ENCODE data around the gene AATK. TPM values are rescaled to one million over a fixed set of nuclear protein-coding genes. Genes with fewer than 3 reads are reported as not detected.

The AATK gene
- total RNA-seq, 1 donor from 2014 or later, result 0.67 TPM

DNA sequence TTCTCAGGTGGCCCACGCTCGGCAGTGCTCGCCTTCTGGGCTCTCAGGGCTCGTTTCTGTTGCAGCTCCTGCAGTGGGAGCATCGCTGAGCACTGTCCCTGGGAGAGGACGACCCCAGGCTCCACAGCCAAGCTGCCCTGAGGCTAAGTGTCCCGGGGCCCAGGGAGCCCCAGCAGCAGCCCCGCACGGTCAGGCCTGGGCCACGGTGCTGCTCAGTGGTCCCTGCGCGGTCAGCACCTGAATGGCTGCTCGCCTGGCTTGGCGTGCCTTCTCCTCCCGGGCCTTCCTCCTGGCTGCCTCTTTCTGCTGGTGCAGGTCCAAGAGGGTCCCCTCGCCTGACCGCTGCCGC is 33.4 kb upstream of the AATK start:
- Mint-ChIP-seq H3K9me3 (ENCODE audit: low read depth) (no peaks in the 10 kb centered on the region), H3K27me3 (ENCODE audit: low read depth) (no peaks in the 10 kb centered on the region), H3K4me1 (ENCODE audit: low read depth) (no peaks in the 10 kb centered on the region), H3K36me3 (ENCODE audit: low read depth) (peaks cover 2% of the 10 kb centered on the region), H3K4me3 (ENCODE audit: unreplicated experiment) (no peak overlapping the region), H3K27ac (ENCODE audit: unreplicated experiment) (no peak overlapping the region)
- TF ChIP-seq, protein P1, sequence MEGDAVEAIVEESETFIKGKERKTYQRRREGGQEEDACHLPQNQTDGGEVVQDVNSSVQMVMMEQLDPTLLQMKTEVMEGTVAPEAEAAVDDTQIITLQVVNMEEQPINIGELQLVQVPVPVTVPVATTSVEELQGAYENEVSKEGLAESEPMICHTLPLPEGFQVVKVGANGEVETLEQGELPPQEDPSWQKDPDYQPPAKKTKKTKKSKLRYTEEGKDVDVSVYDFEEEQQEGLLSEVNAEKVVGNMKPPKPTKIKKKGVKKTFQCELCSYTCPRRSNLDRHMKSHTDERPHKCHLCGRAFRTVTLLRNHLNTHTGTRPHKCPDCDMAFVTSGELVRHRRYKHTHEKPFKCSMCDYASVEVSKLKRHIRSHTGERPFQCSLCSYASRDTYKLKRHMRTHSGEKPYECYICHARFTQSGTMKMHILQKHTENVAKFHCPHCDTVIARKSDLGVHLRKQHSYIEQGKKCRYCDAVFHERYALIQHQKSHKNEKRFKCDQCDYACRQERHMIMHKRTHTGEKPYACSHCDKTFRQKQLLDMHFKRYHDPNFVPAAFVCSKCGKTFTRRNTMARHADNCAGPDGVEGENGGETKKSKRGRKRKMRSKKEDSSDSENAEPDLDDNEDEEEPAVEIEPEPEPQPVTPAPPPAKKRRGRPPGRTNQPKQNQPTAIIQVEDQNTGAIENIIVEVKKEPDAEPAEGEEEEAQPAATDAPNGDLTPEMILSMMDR (IDR thresholded peaks at IDR 0.05), result no peak
- no peak for DNase-seq (ENCODE audit: low spot score)

DNA sequence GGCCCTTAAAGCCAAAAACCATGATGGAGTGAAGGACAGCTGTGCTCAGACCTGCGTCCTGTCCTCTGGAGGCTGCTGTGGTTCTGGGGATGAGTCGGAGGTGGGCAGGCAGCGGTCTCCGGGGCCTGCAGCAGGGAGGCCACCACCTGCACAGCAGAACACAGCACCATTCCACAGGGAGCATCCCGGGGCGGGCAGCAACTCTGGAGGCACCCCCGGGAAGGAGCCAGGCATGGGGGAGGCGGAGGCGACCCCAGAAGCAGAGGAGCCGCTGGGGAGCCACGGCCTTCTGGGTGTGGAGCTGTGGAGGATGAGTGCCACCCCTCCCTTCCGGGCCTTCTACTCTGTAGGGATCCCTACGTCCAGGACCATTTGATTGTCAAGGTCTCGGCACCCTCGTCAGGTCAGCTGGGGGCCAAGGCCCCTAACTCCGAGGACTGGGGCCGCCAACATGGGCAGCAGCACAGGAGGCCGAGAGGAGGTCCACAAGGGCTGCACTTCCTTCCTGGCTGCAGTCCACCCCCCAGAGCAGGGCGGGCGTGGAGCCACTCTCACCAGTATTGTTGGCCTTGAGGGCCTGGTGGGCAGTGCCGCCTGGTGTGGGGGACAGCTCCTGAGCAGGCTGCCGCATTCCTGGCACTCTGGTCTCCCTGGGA is 32.9 kb upstream of the AATK start:
- no peak for DNase-seq (ENCODE audit: low spot score)
- H3K27ac Mint-ChIP-seq (ENCODE audit: unreplicated experiment), result no peak overlapping the region
- no peaks in the 10 kb centered on the region for H3K4me1 Mint-ChIP-seq (ENCODE audit: low read depth)
- no peak overlapping the region for H3K4me3 Mint-ChIP-seq (ENCODE audit: unreplicated experiment)
- peaks cover 2% of the 10 kb centered on the region for H3K36me3 Mint-ChIP-seq (ENCODE audit: low read depth)
- TF ChIP-seq, protein P1 (IDR thresholded peaks at IDR 0.05), result no peak
- H3K9me3 Mint-ChIP-seq (ENCODE audit: low read depth), result no peaks in the 10 kb centered on the region
- no peaks in the 10 kb centered on the region for H3K27me3 Mint-ChIP-seq (ENCODE audit: low read depth)

DNA sequence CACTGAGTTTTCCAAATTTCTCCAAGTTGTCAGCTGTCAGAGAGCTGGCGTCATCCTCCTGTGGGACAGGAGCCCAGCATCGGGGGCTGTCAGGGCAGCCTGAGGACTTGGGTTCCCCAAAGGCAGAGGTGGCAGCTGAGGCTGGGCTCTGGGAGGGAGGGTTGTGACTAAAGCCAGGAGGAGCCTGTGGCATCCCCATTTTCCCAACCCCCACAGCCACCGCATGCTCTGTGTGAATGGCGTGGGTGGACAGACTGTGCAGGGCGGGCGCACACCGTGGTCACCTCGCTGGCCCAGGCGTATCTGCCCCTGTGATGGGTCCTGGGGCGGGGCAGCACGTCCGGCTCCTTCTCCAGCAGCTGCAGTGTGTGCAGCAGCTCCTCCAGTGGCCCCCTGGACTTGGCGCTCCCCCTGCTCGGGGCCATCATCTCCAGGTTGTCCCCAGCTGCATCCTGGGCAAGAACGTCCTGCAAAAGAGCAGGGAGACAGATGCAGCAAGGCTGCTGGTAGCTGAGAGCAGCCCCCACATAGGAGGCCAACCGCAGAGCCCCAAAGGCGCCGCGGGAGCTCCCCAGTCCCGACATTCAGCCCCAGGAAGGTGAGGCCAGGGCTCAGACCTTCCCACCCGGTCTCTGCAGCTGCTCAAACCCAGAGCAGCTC is 31.9 kb upstream of the AATK start:
- no peak overlapping the region for H3K27ac Mint-ChIP-seq (ENCODE audit: unreplicated experiment)
- no peaks in the 10 kb centered on the region for H3K9me3 Mint-ChIP-seq (ENCODE audit: low read depth)
- no peaks in the 10 kb centered on the region for H3K4me1 Mint-ChIP-seq (ENCODE audit: low read depth)
- TF ChIP-seq, protein P1 (IDR thresholded peaks at IDR 0.05), result no peak
- DNase-seq (ENCODE audit: low spot score), result no peak
- no peaks in the 10 kb centered on the region for H3K27me3 Mint-ChIP-seq (ENCODE audit: low read depth)
- H3K4me3 Mint-ChIP-seq (ENCODE audit: unreplicated experiment), result no peak overlapping the region
- H3K36me3 Mint-ChIP-seq (ENCODE audit: low read depth), result peaks cover 2% of the 10 kb centered on the region

DNA sequence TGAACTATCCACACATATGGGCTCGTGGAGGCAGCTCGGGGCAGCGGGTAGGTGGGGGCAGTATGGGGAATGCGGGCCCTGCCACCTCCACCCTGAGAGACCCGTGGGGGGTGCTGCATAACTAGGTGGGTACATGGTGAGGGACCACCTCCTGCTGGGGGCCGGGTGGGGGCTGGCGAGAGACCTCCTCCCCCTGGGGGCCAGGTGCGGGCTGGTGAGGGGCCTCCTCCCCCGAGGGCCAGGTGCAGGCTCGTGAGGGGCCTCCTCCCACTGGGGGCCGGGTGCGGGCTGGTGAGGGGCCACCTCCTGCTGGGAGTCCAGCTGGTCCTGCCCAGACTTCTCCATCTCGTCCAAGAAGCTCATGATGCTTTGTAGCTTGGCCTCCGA is 31.4 kb upstream of the AATK start:
- H3K27me3 Mint-ChIP-seq (ENCODE audit: low read depth), result no peaks in the 10 kb centered on the region
- peak; percentile 88 for DNase-seq (ENCODE audit: low spot score)
- TF ChIP-seq, protein P1 (IDR thresholded peaks at IDR 0.05), result no peak
- no peaks in the 10 kb centered on the region for H3K9me3 Mint-ChIP-seq (ENCODE audit: low read depth)
- peaks cover 2% of the 10 kb centered on the region for H3K36me3 Mint-ChIP-seq (ENCODE audit: low read depth)
- H3K4me3 Mint-ChIP-seq (ENCODE audit: unreplicated experiment), result no peak overlapping the region
- H3K4me1 Mint-ChIP-seq (ENCODE audit: low read depth), result no peaks in the 10 kb centered on the region
- no peak overlapping the region for H3K27ac Mint-ChIP-seq (ENCODE audit: unreplicated experiment)

DNA sequence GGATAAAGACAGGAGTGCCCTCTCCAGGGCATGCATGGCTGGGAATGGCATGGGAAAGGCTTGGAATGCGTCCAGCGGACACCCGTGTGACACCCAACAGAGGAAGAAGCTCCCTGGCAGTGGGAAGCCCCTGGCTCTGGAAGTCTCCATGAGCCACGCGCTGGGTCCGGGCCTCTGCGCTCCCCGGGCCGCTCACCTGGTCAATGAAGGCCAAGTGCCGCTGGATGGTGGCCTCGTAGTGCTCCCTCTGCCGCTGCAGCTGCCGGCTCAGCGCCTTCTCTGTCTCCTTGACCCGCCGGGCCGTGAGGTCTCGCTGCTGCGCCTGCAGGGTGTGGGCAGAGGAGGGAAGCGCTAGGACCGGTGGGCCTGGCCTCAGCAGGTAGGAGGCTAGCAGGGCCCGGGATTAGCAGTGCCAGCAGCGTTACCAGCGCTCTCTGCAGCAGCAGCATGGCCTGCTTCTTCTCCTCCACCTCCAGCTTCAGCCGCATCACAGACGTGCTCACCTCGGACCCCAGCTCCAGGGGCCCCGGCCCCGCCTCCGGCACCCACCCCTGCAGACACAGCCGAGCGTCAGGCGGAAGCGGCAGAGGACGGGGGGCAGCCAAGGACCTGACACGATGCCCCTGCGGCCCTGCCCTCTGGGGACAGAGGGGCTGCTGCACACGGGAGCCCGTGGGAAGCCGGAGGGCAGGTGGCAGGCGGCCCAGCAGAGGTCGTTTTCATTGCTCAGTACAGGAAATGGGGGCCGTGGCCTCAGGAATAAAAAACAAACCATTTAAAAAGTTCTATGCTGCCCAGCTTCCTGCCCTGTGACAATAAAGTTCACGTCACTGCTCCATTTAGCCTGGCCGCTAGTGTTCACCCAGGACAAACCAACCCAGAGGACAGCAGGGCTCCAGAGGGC is 30.7 kb upstream of the AATK start:
- DNase-seq (ENCODE audit: low spot score), result peak; percentile 86
- no peak overlapping the region for H3K27ac Mint-ChIP-seq (ENCODE audit: unreplicated experiment)
- H3K9me3 Mint-ChIP-seq (ENCODE audit: low read depth), result no peaks in the 10 kb centered on the region
- H3K27me3 Mint-ChIP-seq (ENCODE audit: low read depth), result no peaks in the 10 kb centered on the region
- H3K4me3 Mint-ChIP-seq (ENCODE audit: unreplicated experiment), result no peak overlapping the region
- TF ChIP-seq, protein P1 (IDR thresholded peaks at IDR 0.05), result no peak
- H3K4me1 Mint-ChIP-seq (ENCODE audit: low read depth), result no peaks in the 10 kb centered on the region
- peaks cover 2% of the 10 kb centered on the region for H3K36me3 Mint-ChIP-seq (ENCODE audit: low read depth)
